B cell (primary cell): ENCODE measurements around the gene RASGRP4.

ENCODE experiments used
- EZH2 ChIP-seq: IDR thresholded peaks from 2 replicates; pipeline ENCODE4 v1.6.1; 2012; ENCODE audit warnings: borderline replicate concordance, low read depth, mild to moderate bottlenecking, moderate library complexity, low read length; ENCODE audit not compliant: insufficient read depth, poor library complexity, severe bottlenecking
- TF ChIP-seq, protein P1 (sequence below): fragments of 200-600 bp; IDR thresholded peaks from one replicate; pipeline ENCODE4 v1.8.0; 2022; ENCODE audit warnings: antibody characterized with exemption, mild to moderate bottlenecking

DNA sequence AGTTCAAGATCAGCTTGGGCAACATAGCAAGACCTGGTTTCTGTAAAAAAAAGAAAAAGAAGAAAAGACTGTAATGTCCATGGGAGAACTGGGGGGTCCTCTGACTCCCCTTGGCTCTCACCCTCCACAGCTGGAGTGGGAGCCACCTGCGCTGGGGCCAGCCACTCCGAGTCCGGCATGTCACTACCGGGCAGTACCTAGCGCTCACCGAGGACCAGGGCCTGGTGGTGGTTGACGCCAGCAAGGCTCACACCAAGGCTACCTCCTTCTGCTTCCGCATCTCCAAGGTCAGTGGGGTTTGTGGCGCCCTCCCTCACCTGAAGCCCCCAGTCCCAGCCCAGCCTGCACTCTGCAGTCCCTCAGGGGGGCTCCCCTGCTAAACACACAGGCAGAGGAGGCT, 22.2 kb upstream of the RASGRP4 start:
- TF ChIP-seq, protein P1, sequence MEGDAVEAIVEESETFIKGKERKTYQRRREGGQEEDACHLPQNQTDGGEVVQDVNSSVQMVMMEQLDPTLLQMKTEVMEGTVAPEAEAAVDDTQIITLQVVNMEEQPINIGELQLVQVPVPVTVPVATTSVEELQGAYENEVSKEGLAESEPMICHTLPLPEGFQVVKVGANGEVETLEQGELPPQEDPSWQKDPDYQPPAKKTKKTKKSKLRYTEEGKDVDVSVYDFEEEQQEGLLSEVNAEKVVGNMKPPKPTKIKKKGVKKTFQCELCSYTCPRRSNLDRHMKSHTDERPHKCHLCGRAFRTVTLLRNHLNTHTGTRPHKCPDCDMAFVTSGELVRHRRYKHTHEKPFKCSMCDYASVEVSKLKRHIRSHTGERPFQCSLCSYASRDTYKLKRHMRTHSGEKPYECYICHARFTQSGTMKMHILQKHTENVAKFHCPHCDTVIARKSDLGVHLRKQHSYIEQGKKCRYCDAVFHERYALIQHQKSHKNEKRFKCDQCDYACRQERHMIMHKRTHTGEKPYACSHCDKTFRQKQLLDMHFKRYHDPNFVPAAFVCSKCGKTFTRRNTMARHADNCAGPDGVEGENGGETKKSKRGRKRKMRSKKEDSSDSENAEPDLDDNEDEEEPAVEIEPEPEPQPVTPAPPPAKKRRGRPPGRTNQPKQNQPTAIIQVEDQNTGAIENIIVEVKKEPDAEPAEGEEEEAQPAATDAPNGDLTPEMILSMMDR, result no peak
- TF ChIP-seq EZH2, result no peak
